Panc1 (cell line): Measurements from ENCODE around the gene MED13L. TPM values are rescaled to one million over a fixed set of nuclear protein-coding genes. Genes with fewer than 3 reads are reported as not detected.

ENCODE experiments used
- ATAC-seq: fragments of 200-7000 bp; cut with Tn5 transposase; 2 replicates; pipeline ENCODE4 v1.9.1; 2020; ENCODE audit warnings: mild to moderate bottlenecking, moderate library complexity
- BruUV-seq: library from RNA; stranded (reverse); fragments of 400-500 nt; replicated peaks from 2 replicates; lab custom pipeline; 2021; lab: Mats Ljungman, UMichigan
- CTCF ChIA-PET: fragments of 300-600 bp; sonication (Branson Sonifier 250); formaldehyde crosslinking; loops from one replicate; lab custom pipeline; 2022; ENCODE audit warnings: antibody characterized with exemption; lab: Charles Lee
- POLR2A ChIA-PET: fragments of 300-600 bp; sonication (Branson Sonifier 250); formaldehyde crosslinking; loops from one replicate; lab custom pipeline; 2022; ENCODE audit warnings: antibody characterized with exemption; lab: Charles Lee
- DNase-seq: peaks from one replicate; pipeline ENCODE4 v3.0.0-alpha.2; 2010; ENCODE audit warnings: low read depth, low spot score
- H3K27ac ChIP-seq: 2 replicates; pipeline ENCODE4 v1.5.1; 2011; ENCODE audit warnings: mild to moderate bottlenecking, low read length, inconsistent platforms
- H3K27me3 ChIP-seq: fragments of 200-500 bp; sonication (Bioruptor generic); 2 replicates; pipeline ENCODE4 v1.6.0; 2014; ENCODE audit warnings: low read length, inconsistent platforms; ENCODE audit not compliant: control insufficient read depth, insufficient read depth
- H3K36me3 ChIP-seq: fragments of 200-500 bp; sonication (Bioruptor generic); 2 replicates; pipeline ENCODE4 v1.5.1; 2014; ENCODE audit warnings: inconsistent platforms, mild to moderate bottlenecking, low read length, moderate library complexity; ENCODE audit not compliant: control insufficient read depth, insufficient read depth
- H3K4me1 ChIP-seq: 2 replicates; pipeline ENCODE4 v1.5.1; 2011; ENCODE audit warnings: inconsistent platforms, mild to moderate bottlenecking, low read length, moderate library complexity; ENCODE audit not compliant: control insufficient read depth, insufficient read depth
- H3K4me3 ChIP-seq, 2 experiments: 2 replicates each; pipeline ENCODE4 v1.5.1; 2011 to 2012; ENCODE audit warnings: low read depth in 2 of 2, low read length in 2 of 2, mild to moderate bottlenecking in 2 of 2, inconsistent platforms in 1 of 2, moderate library complexity in 1 of 2
- H3K9me3 ChIP-seq: fragments of 200-500 bp; sonication (Bioruptor generic); 2 replicates; pipeline ENCODE4 v1.5.1; 2014; ENCODE audit warnings: low read depth, mild to moderate bottlenecking, inconsistent platforms, low read length, moderate library complexity; ENCODE audit not compliant: control insufficient read depth, insufficient read depth
- POLR2AphosphoS5 ChIP-seq: IDR thresholded peaks from 2 replicates; pipeline ENCODE4 v1.6.1; 2012; ENCODE audit warnings: mild to moderate bottlenecking, low read depth, low read length, moderate library complexity
- SIN3A ChIP-seq: IDR thresholded peaks from 2 replicates; pipeline ENCODE4 v1.6.1; 2012; ENCODE audit warnings: low read depth, mild to moderate bottlenecking, low read length, moderate library complexity, borderline replicate concordance; ENCODE audit not compliant: insufficient read depth
- TCF7L2 ChIP-seq: IDR thresholded peaks from 2 replicates; pipeline ENCODE4 v1.6.1; 2011; ENCODE audit warnings: mild to moderate bottlenecking, low read depth, low read length, inconsistent platforms
- in situ Hi-C: cut with HindIII; loops from 2 replicates; pipeline ENCODE4 v1.10.0; 2016; ENCODE audit warnings: low sequenced_read_pairs, low pct_unique_long_range_greater_than_20kb
- intact Hi-C: fragments of 100-400 bp; cut with micrococcal nuclease; formaldehyde crosslinking; loops from one replicate; pipeline ENCODE4 v1.10.0; 2022; ENCODE audit not compliant: unreplicated experiment
- total RNA-seq: library from RNA; stranded (reverse); gene quantifications from one replicate; pipeline ENCODE4 v1.2.1, GENCODE V29; 2021; ENCODE audit not compliant: unreplicated experiment
- TF ChIP-seq, protein P1 (sequence below), 2 experiments: IDR thresholded peaks; 2 replicates each; pipeline ENCODE4 v1.6.1; 2011 to 2012; ENCODE audit warnings: low read depth in 2 of 2, control low read depth in 1 of 2, low read length in 1 of 2, mild to moderate bottlenecking in 1 of 2, moderate library complexity in 1 of 2; ENCODE audit not compliant: insufficient read depth in 1 of 2
- TF ChIP-seq, protein P2 (sequence below): fragments of 450-650 bp; IDR thresholded peaks from 2 replicates; pipeline ENCODE4 v1.5.1; 2017; ENCODE audit warnings: mild to moderate bottlenecking

The MED13L gene
- total RNA-seq, 1 experiment from 2014 or later: 170 TPM

DNA sequence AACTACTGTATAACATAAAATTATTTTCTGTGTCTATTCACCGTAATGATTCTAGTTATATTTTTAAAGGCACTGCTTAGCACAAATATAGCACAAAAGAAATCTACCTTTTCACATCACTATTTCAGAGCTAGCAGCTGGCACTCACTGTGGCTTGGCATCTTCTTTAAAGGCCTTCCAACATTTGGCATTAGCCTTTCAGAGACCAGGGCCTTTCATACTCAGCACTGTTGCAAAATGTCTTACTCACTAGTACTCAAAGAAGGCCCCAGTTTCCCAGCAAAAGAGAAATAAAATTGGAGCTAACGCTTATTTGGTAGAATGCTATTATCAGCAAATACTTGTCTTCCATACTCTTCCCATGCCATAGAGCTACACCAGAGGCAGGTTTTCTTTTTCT lies 238.4 kb downstream of the MED13L start:
- in situ Hi-C loops: no loop called here

DNA sequence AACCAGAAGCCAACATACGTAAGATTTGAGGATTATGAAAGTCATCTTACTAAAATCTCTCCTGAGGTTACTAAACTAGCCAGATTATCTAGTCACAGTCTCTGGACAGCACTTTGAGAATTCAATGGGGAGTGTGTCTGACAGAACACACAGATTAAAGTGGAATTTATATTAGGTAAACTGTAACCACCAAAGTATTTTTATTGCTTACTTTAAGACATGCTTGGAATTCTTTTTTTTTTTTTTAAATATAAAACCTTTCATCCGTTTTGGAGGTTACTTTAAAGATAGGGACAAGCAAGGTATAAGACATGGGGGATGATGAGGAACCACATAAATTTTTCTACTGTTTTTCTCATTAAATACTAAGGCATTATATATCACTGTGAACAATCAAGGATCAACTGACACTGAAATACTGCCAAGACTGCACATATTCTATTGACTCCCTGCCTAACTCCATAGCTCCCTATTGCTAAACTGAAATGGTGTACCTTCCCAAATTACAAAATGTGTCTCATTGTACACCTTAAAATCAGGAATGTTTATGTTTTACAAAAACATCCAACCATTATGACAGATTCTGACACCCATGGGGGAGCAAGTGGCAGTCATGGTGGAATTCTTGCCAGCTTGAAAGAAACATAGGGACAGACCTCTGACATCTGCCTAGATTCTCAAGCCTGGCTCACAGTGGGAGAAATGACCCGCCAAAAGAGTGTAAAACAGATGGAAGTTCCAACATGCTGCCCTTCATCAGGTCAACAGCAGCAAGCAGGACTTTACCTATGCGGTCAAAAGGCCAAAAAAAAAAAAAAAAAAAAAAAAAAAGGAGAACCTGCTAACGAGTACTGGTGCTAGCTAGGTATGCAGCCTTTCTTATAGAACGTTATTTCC lies 239.3 kb downstream of the MED13L start:
- DNase-seq: no peak
- Histone ChIP-seq H3K9me3 (no peaks in the 10 kb centered on the region), H3K27me3 (no peaks in the 10 kb centered on the region), H3K4me1 (peaks cover 50% of the 10 kb centered on the region), H3K4me3 (no peak overlapping the region), H3K36me3 (no peaks in the 10 kb centered on the region), H3K27ac (peak overlapping the region; percentile 95)
- CTCF ChIA-PET: interaction anchor here (0.8 kb wide), 1 partner anchor 98 kb away, joined by 3 read pairs; no protein-coding TSS in a partner anchor
- ATAC-seq: peak; percentile 88
- POLR2A ChIA-PET: interaction anchor here (0.6 kb wide), 1 partner anchor 143 kb away, joined by 6 read pairs; no protein-coding TSS in a partner anchor
- TF ChIP-seq, protein P1, sequence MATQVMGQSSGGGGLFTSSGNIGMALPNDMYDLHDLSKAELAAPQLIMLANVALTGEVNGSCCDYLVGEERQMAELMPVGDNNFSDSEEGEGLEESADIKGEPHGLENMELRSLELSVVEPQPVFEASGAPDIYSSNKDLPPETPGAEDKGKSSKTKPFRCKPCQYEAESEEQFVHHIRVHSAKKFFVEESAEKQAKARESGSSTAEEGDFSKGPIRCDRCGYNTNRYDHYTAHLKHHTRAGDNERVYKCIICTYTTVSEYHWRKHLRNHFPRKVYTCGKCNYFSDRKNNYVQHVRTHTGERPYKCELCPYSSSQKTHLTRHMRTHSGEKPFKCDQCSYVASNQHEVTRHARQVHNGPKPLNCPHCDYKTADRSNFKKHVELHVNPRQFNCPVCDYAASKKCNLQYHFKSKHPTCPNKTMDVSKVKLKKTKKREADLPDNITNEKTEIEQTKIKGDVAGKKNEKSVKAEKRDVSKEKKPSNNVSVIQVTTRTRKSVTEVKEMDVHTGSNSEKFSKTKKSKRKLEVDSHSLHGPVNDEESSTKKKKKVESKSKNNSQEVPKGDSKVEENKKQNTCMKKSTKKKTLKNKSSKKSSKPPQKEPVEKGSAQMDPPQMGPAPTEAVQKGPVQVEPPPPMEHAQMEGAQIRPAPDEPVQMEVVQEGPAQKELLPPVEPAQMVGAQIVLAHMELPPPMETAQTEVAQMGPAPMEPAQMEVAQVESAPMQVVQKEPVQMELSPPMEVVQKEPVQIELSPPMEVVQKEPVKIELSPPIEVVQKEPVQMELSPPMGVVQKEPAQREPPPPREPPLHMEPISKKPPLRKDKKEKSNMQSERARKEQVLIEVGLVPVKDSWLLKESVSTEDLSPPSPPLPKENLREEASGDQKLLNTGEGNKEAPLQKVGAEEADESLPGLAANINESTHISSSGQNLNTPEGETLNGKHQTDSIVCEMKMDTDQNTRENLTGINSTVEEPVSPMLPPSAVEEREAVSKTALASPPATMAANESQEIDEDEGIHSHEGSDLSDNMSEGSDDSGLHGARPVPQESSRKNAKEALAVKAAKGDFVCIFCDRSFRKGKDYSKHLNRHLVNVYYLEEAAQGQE (IDR thresholded peaks at IDR 0.05; ENCODE audit: insufficient read depth in 1 of 2, low read depth in 2 of 2, low read length in 1 of 2): no peak
- peak; percentile 94 for TF ChIP-seq TCF7L2
- intact Hi-C loops: no loop called here
- no TSS peak for BruUV-seq
- in situ Hi-C loops: no loop called here

More for the DNA sequence above, 238.4 kb downstream of the MED13L start:
- intact Hi-C loops: no loop called here
- no peaks in the 10 kb centered on the region for H3K27me3 ChIP-seq
- POLR2A ChIA-PET: no interaction called here
- CTCF ChIA-PET: no interaction called here
- BruUV-seq: no TSS peak
- DNase-seq (no peak), ATAC-seq (no peak)
- H3K4me3 ChIP-seq: no peak overlapping the region
- H3K27ac ChIP-seq: peak overlapping the region; percentile 95
- H3K4me1 ChIP-seq: peaks cover 42% of the 10 kb centered on the region
- no peaks in the 10 kb centered on the region for H3K9me3 ChIP-seq
- no peak for TF ChIP-seq SIN3A
- TF ChIP-seq, protein P1 (IDR thresholded peaks at IDR 0.05; ENCODE audit: insufficient read depth in 1 of 2, low read depth in 2 of 2, low read length in 1 of 2): no peak
- no peak for TF ChIP-seq POLR2AphosphoS5
- no peak for TF ChIP-seq TCF7L2
- TF ChIP-seq, protein P2, sequence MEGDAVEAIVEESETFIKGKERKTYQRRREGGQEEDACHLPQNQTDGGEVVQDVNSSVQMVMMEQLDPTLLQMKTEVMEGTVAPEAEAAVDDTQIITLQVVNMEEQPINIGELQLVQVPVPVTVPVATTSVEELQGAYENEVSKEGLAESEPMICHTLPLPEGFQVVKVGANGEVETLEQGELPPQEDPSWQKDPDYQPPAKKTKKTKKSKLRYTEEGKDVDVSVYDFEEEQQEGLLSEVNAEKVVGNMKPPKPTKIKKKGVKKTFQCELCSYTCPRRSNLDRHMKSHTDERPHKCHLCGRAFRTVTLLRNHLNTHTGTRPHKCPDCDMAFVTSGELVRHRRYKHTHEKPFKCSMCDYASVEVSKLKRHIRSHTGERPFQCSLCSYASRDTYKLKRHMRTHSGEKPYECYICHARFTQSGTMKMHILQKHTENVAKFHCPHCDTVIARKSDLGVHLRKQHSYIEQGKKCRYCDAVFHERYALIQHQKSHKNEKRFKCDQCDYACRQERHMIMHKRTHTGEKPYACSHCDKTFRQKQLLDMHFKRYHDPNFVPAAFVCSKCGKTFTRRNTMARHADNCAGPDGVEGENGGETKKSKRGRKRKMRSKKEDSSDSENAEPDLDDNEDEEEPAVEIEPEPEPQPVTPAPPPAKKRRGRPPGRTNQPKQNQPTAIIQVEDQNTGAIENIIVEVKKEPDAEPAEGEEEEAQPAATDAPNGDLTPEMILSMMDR: no peak
- no peaks in the 10 kb centered on the region for H3K36me3 ChIP-seq
